Vagina (tissue), 2 donors: ENCODE results near the gene EIF2AK3. TPM values are rescaled to one million over a fixed set of nuclear protein-coding genes. Genes with fewer than 3 reads are reported as not detected.

Experiments used
- DNase-seq, 2 donors: peaks; one replicate each; pipeline ENCODE4 v3.0.0-alpha.2; 2017; ENCODE audit errors: extremely low spot score in 2 of 2
- H3K27ac ChIP-seq: fragments of 200-600 bp; sonication (generic); one replicate; pipeline ENCODE4 v1.5.1; 2019
- H3K27me3 ChIP-seq: fragments of 200-600 bp; sonication (generic); one replicate; pipeline ENCODE4 v1.5.1; 2019
- H3K36me3 ChIP-seq, 2 donors: fragments of 200-600 bp; sonication (generic); one replicate each; pipeline ENCODE4 v1.5.1; 2017 to 2019
- H3K4me1 ChIP-seq: fragments of 200-600 bp; sonication (generic); one replicate; pipeline ENCODE4 v1.5.1; 2019
- H3K4me3 ChIP-seq, 2 donors: fragments of 200-600 bp; sonication (generic); 1 replicate in 1 of 2; 2 replicates in 1 of 2; pipeline ENCODE4 v1.5.1; 2016 to 2019
- H3K9me3 ChIP-seq: fragments of 200-600 bp; sonication (generic); one replicate; pipeline ENCODE4 v1.5.1; 2019
- CTCF ChIP-seq, 3 experiments: fragments of 450-650 bp in 2 of 3; fragments of 200-600 bp in 1 of 3; sonication (generic) in 1 of 3; IDR thresholded peaks; one replicate each; pipeline ENCODE4 v1.5.1; 2017 to 2019; ENCODE audit warnings: antibody characterized with exemption in 3 of 3, mild to moderate bottlenecking in 2 of 3, moderate library complexity in 2 of 3
- POLR2A ChIP-seq, 2 donors: fragments of 450-650 bp; IDR thresholded peaks; one replicate each; pipeline ENCODE4 v1.6.1; 2017; ENCODE audit warnings: antibody characterized with exemption in 2 of 2, mild to moderate bottlenecking in 2 of 2, moderate library complexity in 2 of 2
- POLR2AphosphoS5 ChIP-seq, 2 donors: sonication (generic); formaldehyde crosslinking; IDR thresholded peaks; one replicate each; pipeline ENCODE4 v1.9.0; 2017; ENCODE audit warnings: antibody characterized with exemption in 2 of 2, mild to moderate bottlenecking in 2 of 2, low read depth in 1 of 2; ENCODE audit not compliant: insufficient read depth in 1 of 2
- intact Hi-C: fragments of 100-400 bp; cut with DNase I; formaldehyde crosslinking; loops from one replicate; pipeline ENCODE4 v1.15.1; 2023
- total RNA-seq: library from RNA; depleted of rRNA; stranded (reverse); fragments of >200 nt; gene quantifications from one replicate; pipeline ENCODE4 v1.2.3, GENCODE V29; 2016

EIF2AK3 gene
- total RNA-seq, 1 donor from 2014 or later = 19.6 TPM

GRCh38 chr2:88613921-88614320, 13.3 kb downstream of the EIF2AK3 start:
- no peak for DNase-seq
- Histone ChIP-seq H3K27me3 (no peaks in the 10 kb centered on the region), H3K36me3 (peaks cover 0 to 12% of the 10 kb centered on the region in 2 donors), H3K27ac (no peak overlapping the region), H3K9me3 (no peaks in the 10 kb centered on the region), H3K4me1 (peaks cover 38% of the 10 kb centered on the region), H3K4me3 (no peak overlapping the region)
- TF ChIP-seq POLR2A (IDR thresholded peaks at IDR 0.05) (no peak), POLR2AphosphoS5 (IDR thresholded peaks at IDR 0.05; ENCODE audit: insufficient read depth in 1 of 2, low read depth in 1 of 2) (no peak), CTCF (IDR thresholded peaks at IDR 0.05) (no peak)
- intact Hi-C loops = no loop called here

GRCh38 chr2:88608184-88608583, 19.1 kb downstream of the EIF2AK3 start:
- Histone ChIP-seq H3K4me1 (peaks cover 16% of the 10 kb centered on the region), H3K27me3 (no peaks in the 10 kb centered on the region), H3K27ac (no peak overlapping the region), H3K4me3 (no peak overlapping the region), H3K9me3 (no peaks in the 10 kb centered on the region), H3K36me3 (peaks cover 0 to 12% of the 10 kb centered on the region in 2 donors)
- DNase-seq = no peak
- TF ChIP-seq CTCF (IDR thresholded peaks at IDR 0.05) (no peak), POLR2A (IDR thresholded peaks at IDR 0.05) (no peak), POLR2AphosphoS5 (IDR thresholded peaks at IDR 0.05; ENCODE audit: insufficient read depth in 1 of 2, low read depth in 1 of 2) (no peak)
- intact Hi-C loops = no loop called here

GRCh38 chr2:88607416-88607815, 19.8 kb downstream of the EIF2AK3 start:
- TF ChIP-seq POLR2A (IDR thresholded peaks at IDR 0.05) = no peak
- TF ChIP-seq POLR2AphosphoS5 (IDR thresholded peaks at IDR 0.05; ENCODE audit: insufficient read depth in 1 of 2, low read depth in 1 of 2) = no peak
- no peak for TF ChIP-seq CTCF (IDR thresholded peaks at IDR 0.05)
- no peaks in the 10 kb centered on the region for H3K9me3 ChIP-seq
- H3K4me1 ChIP-seq = peaks cover 24% of the 10 kb centered on the region
- no peak overlapping the region for H3K4me3 ChIP-seq
- no peak for DNase-seq
- no peaks in the 10 kb centered on the region for H3K27me3 ChIP-seq
- no peak overlapping the region for H3K27ac ChIP-seq
- intact Hi-C loops = no loop called here
- H3K36me3 ChIP-seq = peaks cover 0 to 5% of the 10 kb centered on the region in 2 donors

- H3K27ac ChIP-seq = no peak overlapping the region
- intact Hi-C loops = no loop called here
- no peak for DNase-seq
- TF ChIP-seq POLR2AphosphoS5 (IDR thresholded peaks at IDR 0.05; ENCODE audit: insufficient read depth in 1 of 2, low read depth in 1 of 2) = no peak
- no peak for TF ChIP-seq CTCF (IDR thresholded peaks at IDR 0.05)
- H3K36me3 ChIP-seq = no peaks in the 10 kb centered on the region
- H3K27me3 ChIP-seq = no peaks in the 10 kb centered on the region
- H3K4me3 ChIP-seq = no peak overlapping the region
- no peaks in the 10 kb centered on the region for H3K9me3 ChIP-seq
- H3K4me1 ChIP-seq = peaks cover 26% of the 10 kb centered on the region
Observed at GRCh38 chr2:88606371-88607030, 20.8 kb downstream of the EIF2AK3 start.

- peaks cover 31% of the 10 kb centered on the region for H3K4me1 ChIP-seq
- H3K4me3 ChIP-seq = no peak overlapping the region
- no peaks in the 10 kb centered on the region for H3K27me3 ChIP-seq
- intact Hi-C loops = no loop called here
- H3K27ac ChIP-seq = no peak overlapping the region
- no peak for DNase-seq
- H3K9me3 ChIP-seq = no peaks in the 10 kb centered on the region
- TF ChIP-seq POLR2AphosphoS5 (IDR thresholded peaks at IDR 0.05; ENCODE audit: insufficient read depth in 1 of 2, low read depth in 1 of 2) (no peak), POLR2A (IDR thresholded peaks at IDR 0.05) (no peak), CTCF (IDR thresholded peaks at IDR 0.05) (no peak)
- H3K36me3 ChIP-seq = no peaks in the 10 kb centered on the region
Observed at GRCh38 chr2:88603146-88603545, 24.1 kb downstream of the EIF2AK3 start.
